GM18508 (cell line): ENCODE data around the gene LILRB5.
"Not testable (repeated sequence)": the region's sequence is repeated elsewhere in the genome, so short reads cannot be mapped to it uniquely, and the experiment has no call there.

Experiments
- ATAC-seq: cut with Tn5 transposase; IDR thresholded peaks from one replicate; pipeline ENCODE4 v1.9.1; 2021; ENCODE audit warnings: moderate number of reproducible peaks; ENCODE audit not compliant: insufficient read depth, unreplicated experiment

Gene LILRB5

GRCh38 chr19:54247106-54247930 is 9.8 kb downstream of the LILRB5 start:
- no peak for ATAC-seq

- no peak for ATAC-seq
Observed at GRCh38 chr19:54245936-54246335, 11.1 kb downstream of the LILRB5 start.

GRCh38 chr19:54243809-54244208 is 13.3 kb downstream of the LILRB5 start:
- ATAC-seq = not testable (repeated sequence)

GRCh38 chr19:54242646-54243045 is 14.4 kb downstream of the LILRB5 start, which contains the start of gene LILRA6:
LILRA6 (minus strand) TSS chr19:54242790.
- ATAC-seq = not testable (repeated sequence)

GRCh38 chr19:54242234-54242633 is 14.8 kb downstream of the LILRB5 start:
- not testable (repeated sequence) for ATAC-seq

GRCh38 chr19:54240372-54241336 is 16.4 kb downstream of the LILRB5 start:
- not testable (repeated sequence) for ATAC-seq

GRCh38 chr19:54239491-54240371 is 17.3 kb downstream of the LILRB5 start:
- ATAC-seq = not testable (repeated sequence)

- ATAC-seq = no peak
Observed at GRCh38 chr19:54233941-54234340, 23.1 kb downstream of the LILRB5 start.

GRCh38 chr19:54231077-54231931 is 25.8 kb downstream of the LILRB5 start:
- no peak for ATAC-seq

GRCh38 chr19:54230031-54230430 is 27.0 kb downstream of the LILRB5 start:
- ATAC-seq = no peak

GRCh38 chr19:54229146-54229545 is 27.9 kb downstream of the LILRB5 start:
- no peak for ATAC-seq

GRCh38 chr19:54224619-54225018 is 32.5 kb downstream of the LILRB5 start:
- ATAC-seq = not testable (repeated sequence)

- not testable (repeated sequence) for ATAC-seq
Observed at GRCh38 chr19:54223937-54224281, 33.2 kb downstream of the LILRB5 start.

GRCh38 chr19:54223277-54223936 is 33.7 kb downstream of the LILRB5 start:
- ATAC-seq = not testable (repeated sequence)

- not testable (repeated sequence) for ATAC-seq
Observed at GRCh38 chr19:54222474-54223276, 34.4 kb downstream of the LILRB5 start, which contains the start of gene LILRB3. LILRB3 (minus strand) TSS chr19:54223007; CDS start chr19:54222976, 31 bp downstream.

GRCh38 chr19:54221947-54222346 is 35.1 kb downstream of the LILRB5 start:
- ATAC-seq = not testable (repeated sequence)

- not testable (repeated sequence) for ATAC-seq
Observed at GRCh38 chr19:54219702-54220101, 37.4 kb downstream of the LILRB5 start.
